ENCODE data around the gene RARG.
"Not testable (repeated sequence)": the region's sequence is repeated elsewhere in the genome, so short reads cannot be mapped to it uniquely, and the experiment has no call there.

RARG gene

DNA sequence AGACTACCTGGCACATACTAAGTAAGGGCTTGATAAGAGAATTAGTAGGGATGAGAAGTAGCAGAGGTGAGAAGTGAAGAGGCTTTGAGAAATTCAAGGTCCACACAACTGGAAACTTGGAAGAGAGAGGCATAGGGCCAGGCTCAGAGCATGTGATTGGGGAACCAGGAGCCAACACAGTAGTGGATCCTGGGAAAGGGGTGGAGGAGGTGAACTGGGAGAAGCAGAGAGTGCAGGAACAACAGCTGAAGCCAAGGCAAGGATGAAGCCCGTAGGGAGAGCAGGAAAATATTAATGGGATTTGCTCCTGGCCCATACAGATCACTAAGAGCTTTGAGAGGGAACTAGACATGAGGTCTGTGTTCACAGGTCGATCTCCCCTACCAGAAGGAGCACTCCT, 23.6 kb downstream of the RARG start:
- no peak for DNase-seq

DNA sequence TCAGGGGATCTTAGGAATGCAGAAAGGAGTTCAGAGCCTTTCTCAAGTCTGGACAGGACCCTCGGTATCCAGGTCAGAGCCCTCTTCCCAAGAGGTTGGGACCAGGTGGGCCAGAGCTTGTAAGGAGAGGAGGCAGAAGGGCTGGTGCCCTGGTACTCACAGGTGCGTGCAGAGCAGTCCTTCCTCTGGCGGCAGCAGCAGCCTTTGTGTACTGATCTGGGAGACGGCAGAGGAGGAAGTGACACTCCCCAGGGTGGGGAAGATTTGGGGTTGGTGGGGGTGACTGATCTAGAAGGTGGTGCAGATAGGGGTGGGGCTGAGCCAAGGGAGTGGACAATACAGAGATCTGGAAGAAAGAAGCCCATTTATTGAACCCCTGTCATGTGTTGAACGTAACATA, 25.0 kb downstream of the RARG start, which contains the start of gene ITGB7:
TSS of gene ITGB7 (minus strand) at position 210 of the 400 bp plus-strand sequence. CDS start 6,808 bp downstream, outside the sequence.
- DNase-seq = peak; percentile 70

DNA sequence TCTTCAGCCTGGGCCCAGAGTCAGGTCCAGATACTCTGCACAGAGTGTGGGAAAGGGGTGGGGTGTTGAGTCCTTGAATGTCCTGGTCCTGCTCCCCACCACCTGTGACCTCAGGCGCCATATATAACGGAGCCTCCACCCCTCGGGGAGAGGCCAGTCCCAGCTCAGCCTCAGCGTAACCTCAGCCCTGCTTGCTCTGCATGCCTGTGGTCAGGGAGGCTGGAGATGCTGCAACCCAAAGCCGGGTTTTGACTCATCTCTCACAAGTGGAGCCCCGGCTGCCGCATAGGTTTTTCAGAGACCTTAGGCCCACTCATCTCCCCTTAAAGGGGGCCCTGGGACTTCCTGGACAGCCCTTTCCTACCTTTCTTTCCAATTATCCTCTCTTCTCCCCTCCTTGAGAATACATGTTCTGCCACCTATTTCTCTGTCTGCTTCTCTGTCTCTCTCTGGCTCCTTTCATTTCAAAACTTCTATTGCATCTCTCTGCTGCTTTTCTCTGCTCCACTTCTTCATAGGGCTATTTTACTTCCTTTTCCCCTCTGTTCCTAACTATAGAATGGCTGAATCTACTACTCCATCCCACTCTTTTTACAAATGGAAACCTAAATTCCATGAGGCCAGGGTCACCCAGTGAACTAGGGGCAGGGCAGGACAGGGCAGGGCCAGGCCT, 26.1 kb downstream of the RARG start:
- no peak for DNase-seq

DNA sequence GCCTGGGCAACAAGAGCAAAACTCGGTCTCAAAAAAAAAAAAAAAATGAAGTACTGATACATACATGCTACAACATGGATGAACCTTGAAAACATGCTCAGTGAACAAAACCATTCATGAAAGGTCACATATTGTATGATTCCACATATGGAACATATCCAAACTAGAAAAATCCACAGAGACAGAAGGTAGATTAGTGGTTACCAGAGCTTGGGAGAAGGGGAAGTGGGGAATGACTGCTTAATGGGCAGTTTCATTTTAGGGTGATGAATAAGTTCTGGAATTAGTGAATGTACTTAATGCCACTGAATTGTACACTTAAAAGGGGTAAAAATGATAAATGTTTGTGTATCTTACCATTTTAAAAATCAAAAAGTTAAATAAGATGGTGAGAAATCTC, 27.7 kb downstream of the RARG start:
- DNase-seq = no peak

DNA sequence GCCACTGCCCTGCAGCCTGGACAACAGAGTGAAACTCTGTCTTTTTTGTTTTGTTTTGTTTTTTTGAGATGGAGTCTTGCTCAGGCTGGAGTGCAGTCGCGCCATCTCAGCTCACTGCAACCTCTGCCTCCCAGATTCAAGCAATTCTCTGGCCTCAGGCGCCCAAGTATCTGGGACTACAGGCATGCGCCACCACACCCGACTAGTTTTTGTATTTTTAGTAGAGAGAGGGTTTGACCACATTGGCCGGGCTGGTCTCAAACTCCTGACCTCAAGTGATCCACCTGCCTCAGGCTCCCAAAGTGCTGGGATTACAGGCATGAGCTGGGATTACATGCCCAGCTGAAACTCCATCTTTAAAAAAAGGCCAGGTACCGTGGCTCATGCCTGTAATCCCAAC, 29.7 kb downstream of the RARG start:
- not testable (repeated sequence) for DNase-seq

DNA sequence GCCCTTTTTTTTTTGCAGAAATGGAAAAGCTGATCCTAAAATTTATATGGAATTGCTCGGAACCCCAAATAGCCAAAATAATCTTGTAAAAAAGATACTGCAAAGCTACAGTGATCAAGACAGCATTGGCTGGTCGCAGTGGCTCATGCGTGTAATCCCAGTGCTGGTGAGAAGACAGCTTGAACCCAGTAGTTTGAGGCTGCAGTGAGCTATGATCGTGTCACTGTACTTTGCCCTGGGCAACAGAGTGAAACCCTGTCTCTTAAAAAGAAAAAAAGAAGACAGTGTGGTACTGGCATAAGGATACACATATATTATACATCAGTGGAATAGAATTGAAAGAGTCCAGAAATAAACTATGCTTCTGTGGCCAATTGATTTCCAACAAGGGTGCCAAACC, 30.4 kb downstream of the RARG start:
- DNase-seq = no peak

DNA sequence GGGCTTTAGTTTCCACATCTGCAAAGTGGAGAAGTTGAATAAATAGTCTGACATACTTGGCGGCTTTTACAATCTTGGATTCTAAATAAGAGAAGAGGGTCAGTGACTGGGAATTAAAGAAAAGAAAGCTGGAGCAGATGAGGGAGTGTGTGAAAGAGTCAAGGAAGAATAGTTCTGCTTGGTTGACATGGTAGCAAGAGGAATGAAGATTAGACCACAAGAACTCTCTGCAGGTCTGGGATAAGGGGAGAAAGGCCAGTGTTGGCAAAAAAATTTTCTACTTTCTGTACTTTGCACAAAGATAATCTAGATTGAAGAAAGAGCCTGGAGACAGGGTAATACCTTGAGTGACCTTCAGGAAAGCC, 30.9 kb downstream of the RARG start:
- DNase-seq = peak; percentile 71

DNA sequence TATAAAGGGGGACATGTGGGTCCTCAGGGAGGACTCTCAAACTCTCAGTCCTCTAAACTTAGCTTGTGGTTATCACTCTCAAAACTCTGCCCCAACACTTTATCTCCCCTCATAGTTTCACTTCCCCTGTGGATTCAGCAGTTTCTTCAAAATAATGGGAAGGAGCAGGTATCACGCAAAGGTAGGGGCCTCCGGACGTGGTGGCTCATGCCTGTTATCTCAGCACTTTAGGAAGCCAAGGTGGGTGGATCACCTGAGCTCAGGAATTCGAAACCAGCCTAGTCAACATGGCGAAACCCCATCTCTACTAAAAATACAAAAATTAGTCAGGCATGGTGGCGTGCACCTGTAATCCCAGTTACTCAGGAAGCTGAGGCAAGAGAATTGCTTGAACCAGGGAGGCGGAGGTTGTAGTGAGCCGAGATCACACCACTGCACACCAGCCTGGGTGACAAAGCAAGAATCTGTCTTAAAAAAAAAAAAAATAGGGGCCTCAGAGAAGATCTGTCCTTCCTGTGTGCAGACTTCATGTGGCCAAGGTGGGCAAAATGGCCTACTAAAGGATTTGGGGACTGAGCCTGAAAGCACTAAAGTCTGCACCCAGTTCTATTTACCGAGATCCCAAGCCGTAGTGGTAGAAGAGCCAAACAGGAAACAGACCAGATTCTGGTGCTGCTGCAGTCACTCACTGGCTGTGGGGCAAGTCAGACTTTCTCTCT, 31.4 kb downstream of the RARG start:
- DNase-seq = no peak

DNA sequence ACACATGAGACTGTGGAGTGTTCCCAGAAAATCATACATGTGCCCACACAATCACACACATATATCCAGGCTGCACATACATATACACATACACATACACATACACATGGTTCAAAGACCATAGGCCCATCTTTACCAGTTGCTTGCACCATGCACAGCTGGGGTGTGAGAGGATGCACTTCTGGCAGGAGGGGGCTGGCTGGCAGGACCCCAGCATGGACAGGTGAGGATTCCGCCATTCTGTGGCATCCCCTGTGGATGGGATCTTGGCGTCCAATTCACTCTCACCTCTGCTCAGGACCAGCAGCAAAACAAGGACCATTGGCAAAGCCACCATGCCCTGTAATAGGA, 31.9 kb downstream of the RARG start:
- no peak for DNase-seq

DNA sequence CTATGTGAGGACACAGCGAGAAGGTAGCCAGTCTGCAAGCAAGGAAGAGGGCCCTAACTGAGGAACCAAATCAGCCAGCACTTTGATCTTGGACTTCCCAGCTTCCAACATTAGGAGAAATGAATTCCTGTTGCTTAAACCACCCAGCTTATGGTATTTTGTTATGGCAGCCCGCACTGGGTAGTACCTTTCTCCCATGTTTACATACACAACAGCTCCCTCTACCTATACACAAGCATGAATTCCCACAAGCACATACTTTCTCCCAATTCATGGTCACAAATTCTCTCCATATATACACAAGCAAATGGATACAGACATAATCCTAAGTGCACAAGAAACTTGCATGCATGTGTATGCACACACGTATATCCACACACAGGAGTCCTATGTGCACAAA, 32.3 kb downstream of the RARG start:
- no peak for DNase-seq

DNA sequence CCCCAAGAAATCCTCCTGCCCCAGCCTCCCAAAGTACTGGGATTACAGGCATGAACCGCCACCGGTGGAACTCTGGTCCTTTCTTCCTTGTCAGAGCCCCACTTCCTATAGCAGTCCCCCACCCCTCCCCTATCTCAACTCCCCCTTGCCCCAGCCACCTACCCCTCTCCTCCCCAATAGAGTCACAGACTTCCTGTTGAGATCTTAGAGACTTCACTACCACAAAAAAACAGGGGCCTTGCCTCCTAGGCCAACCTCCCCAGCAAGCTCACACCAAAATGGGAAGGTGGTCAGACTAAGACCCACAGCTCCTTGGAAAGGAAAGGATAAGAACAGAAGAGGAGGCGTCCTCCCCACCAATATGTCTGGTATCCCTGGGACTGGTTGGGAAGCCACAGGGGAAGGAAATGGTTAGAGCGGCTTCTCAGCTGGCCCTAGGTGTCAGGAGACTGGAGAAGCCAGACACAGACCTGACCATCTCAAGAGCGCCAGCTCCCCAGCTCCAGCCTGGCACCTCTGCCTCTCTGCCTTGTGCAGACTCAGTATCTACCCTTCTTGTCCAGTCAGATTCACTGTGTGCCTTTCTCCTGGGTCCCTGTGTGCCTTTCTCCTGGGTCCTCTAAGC, 33.4 kb downstream of the RARG start:
- DNase-seq = no peak

DNA sequence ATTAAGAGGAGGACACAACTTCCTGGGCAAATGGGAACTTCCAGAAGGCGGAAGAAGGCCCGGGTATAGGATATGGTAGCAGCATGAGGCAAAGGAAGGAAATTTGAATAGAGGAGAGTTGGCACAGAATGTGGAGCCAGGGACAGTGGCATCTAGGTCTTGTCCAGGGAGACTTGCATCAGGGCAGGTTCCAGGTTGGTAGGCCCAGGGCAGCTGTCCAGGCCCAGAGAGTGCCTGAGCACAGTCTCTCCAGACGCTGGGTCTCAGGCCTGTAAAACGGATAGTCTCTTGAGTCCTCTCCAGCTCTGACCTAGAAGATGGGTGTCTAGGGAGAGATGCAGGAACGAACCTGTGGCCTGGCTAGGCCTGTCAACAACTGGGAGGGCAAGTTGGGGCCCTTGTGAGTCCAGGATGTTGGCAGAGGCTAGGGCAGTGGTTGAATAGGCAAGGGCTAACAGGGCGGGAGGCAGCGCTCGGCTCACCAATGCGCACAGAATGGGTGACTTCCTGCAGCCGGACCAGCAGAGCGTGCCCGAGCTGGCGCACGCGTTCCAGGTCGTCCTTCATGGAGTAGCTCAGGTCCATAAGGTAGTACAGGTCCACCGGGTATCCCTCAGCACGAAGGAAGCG, 34.9 kb downstream of the RARG start:
- DNase-seq = no peak

DNA sequence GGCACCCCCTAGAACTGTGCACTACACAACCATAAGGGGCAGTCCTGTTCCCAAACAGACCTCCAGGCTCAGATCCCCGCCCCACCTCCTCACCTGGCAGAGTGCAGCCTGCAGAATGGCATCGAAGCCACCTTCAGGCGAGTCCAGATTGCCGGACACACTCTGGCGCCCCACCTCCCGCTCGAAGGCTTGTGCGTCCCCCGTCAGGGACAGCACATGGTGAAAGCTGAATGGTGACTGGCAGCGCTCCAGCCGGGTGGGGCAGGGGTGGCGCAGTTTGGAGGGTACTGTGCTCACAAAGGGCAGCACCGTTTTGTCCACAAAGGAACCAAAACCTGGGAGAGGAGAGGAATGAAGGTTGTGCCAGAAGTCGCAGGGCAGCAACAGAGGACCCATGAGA, 35.5 kb downstream of the RARG start:
- DNase-seq = no peak

DNA sequence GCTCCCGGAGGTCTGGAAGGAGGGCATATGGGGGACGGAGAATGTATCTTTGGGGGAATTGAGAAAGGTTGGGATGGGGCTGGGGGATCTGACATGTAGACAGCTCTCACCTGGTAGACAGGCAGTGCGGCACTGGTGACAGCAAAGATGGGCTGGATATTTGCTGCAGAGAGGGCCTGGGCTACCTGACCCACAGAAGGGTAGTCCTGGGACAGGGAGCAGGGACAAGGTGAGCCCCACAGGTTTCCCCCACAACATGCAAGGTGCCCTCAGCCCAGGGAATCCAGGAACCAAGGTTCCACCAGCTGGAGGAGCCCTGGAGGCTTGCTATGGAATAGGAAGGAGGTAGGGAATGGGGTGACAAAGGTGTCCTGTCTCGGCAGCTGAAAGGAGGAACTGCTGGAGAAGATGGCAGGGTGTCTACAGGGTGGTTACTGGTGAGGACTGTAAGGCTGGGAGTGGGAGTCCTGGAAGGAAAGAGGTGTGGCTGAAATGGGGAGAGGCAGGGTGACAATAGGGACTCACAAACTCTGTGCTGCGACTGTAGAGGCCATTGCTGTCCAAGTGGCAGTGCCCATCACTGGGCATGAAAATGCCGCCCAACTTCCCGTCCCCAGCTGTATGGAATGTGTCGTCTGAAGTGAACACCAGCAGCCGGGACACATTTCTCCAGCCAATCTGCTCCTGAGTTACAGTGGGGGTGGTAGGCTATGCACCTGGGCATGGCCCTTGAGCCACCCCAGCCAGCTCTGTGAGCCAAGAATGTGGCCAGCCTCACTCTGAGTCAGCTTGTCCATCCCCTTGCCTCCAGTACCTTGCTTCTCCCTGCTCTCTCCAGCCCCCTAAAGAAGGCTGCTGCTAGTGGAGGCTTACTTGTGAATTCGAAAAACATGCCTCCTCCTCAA, 36.2 kb downstream of the RARG start:
- DNase-seq = no peak

DNA sequence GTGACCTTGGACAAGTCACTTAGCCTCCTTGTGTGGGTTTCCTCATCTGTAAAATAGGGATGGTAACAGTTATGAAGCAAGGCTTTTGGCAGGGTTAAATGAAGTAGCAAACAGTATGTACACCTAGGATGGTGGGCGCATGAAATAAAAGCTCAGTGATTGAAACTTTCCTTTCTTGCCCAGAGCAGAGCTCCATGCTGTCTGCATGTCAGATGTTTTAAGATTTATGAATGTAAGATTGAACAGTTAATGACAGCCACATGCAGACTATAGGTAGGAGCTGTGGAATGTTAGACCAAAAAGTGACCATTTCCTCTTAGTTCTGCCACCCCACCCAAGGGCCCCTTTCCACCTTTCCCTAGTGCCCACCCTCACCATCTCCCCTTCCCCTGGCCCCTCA, 37.0 kb downstream of the RARG start:
- no peak for DNase-seq

DNA sequence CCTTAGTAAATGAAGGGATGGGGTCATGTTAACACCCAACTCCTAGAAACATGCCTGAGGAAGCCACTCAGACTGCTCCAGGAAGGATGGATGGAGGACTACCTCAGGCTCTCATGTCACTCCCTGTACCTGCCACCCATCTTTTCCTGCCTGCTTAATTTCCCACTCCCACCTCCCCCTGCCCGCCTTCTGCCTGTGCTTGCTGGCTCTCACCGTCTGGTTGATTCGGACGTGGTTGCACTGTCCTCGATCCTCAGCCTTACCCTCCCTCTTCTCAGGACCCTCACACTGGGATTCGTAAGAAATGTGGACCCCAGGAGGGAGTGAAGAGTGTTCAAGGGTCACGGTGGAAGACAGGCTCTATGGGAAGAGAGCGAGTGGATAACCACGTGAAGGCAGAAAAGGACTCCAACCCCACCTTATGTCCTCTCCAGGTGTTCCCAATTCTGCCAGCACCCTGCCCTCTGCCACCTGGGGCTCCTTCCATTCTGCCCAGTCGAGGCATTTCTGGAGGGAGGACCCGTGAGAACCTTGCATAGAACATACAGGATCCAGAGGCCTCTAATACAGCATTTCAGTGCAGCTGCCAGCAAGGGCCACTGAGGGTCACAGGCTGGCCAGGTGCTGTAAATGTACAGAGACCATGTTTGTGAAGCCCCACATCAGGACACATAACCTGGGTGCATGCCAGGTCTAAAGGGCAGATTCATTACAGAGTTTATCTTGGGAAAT, 37.9 kb downstream of the RARG start:
- no peak for DNase-seq

DNA sequence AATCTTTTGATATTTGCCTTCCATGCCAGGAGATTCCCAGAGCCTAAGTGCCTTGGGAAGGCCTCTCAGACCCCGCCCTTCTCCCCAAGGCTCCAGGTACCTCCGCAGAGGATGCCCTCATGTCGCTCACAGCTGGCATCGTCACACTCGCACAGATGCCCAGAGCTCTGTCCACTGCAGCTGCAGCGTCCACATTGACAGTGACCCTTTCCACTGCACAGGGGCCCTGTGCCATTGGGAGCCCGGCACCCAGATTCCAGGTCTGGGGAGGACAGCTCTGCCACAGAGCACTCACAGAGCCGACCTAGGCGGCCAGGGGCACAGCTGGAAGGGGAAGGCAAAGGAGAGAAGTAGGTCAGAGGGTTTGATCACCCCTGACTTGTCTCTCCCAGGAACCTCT, 39.0 kb downstream of the RARG start:
- no peak for DNase-seq

DNA sequence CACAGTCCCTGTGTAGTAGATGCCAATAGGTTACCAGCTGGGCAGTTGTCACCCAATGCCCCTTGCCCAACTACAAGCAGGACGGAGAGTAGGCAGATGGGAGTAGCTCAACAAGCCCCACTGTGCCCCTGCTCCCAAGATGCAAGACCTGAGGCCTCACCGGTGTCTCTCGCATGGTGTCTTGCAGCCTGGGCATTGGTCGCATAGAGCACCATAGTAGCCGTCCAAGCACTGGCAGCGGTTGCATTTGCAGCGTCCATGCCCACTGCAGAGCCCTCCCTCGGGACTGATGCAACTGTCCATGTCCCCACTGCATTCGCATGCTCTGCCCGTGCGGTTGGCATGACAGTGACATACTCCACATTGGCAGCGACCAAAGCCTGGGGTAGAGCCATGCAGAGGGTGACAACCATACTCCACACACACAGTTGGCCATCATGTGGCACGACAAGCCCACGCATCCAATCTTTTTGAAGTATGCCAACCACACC, 39.4 kb downstream of the RARG start:
- DNase-seq = no peak

DNA sequence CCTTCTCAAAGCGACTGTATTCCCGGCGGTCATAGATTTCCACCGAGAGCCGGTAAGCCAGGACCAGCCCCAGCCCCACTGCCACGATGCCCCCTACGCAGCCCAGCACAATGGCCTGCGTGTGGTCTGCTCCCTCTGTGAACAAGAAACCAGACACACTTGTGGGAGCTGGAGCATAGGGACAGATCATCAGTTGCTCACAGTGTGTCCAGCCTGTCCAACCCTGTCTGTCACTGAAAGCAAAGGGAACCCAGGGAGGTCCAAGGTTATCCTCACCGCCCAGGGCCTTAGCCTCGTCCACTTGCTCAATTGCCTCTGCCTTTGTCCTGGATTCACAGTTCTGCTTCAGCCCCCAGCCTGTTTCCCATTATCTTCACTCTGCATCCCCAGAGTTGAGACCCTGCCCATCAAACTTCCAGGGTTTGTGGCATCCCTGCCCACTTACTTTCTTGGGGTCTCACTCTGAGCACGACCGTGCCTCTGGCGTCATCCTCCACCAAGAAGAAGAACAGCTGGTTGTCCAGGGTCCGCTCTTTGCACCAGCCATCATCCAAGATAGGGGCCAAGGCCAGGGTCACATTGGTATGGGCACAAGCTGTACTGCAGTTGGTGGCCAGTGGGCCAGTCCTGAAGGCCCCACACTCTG, 40.0 kb downstream of the RARG start:
- DNase-seq = no peak

DNA sequence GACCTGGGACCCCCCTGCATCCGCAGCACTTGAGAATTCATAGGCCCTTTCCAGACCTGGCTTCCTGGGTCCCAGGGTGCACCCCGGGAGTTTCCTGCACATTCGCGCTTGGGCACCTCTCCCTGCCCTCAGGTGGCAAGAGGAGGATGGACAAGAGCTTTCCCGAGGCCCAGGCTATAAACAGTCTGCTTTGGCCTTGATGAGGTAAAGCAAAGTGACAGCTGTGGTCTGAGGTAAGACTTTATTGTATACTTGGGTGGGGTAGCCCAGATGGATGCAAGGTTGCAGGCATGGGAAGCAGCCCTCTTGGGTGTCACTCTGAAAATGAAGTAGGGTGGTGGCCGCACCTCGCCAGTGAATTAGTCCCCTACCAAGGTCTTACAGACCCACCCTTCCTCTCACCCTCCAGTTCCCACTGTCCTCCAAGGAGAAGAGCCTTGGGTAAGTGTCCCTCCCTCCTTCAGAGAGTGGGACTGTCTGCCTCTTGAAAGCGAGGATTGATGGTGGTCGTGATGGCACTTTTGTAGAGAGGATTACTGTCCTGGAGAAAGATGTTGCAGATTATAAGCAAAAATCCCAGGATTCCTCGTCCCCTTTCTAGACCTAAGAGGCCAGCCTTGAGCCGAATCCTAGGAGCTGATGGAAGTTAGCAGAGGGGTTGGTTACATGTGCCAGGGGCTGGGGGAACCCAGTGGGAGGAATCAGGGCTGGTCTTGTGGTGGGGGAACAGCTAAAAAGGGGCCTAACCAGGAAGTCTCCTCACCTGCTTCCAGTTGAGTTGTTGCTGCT, 40.7 kb downstream of the RARG start:
- DNase-seq = no peak
